HCT116 (cell line): ENCODE results near the gene PRIMA1.

Source experiments
- ATF3 ChIP-seq: IDR thresholded peaks from 2 replicates; pipeline ENCODE4 v1.6.1; 2012
- CEBPB ChIP-seq: IDR thresholded peaks from 2 replicates; pipeline ENCODE4 v1.6.1; 2012; ENCODE audit warnings: low read depth
- CTCF ChIP-seq, 3 experiments: fragments of 200-600 bp in 1 of 3; sonication (generic) in 1 of 3; IDR thresholded peaks in 2 of 3; conservative IDR thresholded peaks in 1 of 3; 2 replicates each; pipeline ENCODE4 v1.5.1; 2012 to 2017; ENCODE audit warnings: low read depth in 2 of 3, low read length in 2 of 3, antibody characterized with exemption in 1 of 3, borderline replicate concordance in 1 of 3, control low read depth in 1 of 3, mild to moderate bottlenecking in 1 of 3, mixed read lengths in 1 of 3, mixed run types in 1 of 3, moderate library complexity in 1 of 3; ENCODE audit not compliant: insufficient read depth in 1 of 3
- EZH2 ChIP-seq: fragments of 200-600 bp; sonication (generic); IDR thresholded peaks from 2 replicates; pipeline ENCODE4 v1.6.1; 2017; ENCODE audit warnings: antibody characterized with exemption, mixed run types
- EZH2phosphoT487 ChIP-seq: fragments of 200-600 bp; IDR thresholded peaks from 2 replicates; pipeline ENCODE4 v1.6.1; 2018; ENCODE audit warnings: antibody characterized with exemption, borderline replicate concordance
- JUND ChIP-seq: IDR thresholded peaks from 2 replicates; pipeline ENCODE4 v1.6.1; 2012
- POLR2A ChIP-seq: IDR thresholded peaks from 2 replicates; pipeline ENCODE4 v1.7.0; 2011; ENCODE audit warnings: borderline replicate concordance; ENCODE audit not compliant: insufficient read depth, insufficient read length; ENCODE audit errors: extremely low read depth
- RAD21 ChIP-seq: IDR thresholded peaks from 2 replicates; pipeline ENCODE4 v1.6.1; 2012; ENCODE audit warnings: low read depth, mild to moderate bottlenecking
- REST ChIP-seq: IDR thresholded peaks from 2 replicates; pipeline ENCODE4 v1.6.1; 2012; ENCODE audit warnings: low read depth
- SIN3A ChIP-seq: IDR thresholded peaks from 2 replicates; pipeline ENCODE4 v1.6.1; 2012; ENCODE audit warnings: low read depth
- TCF7L2 ChIP-seq: IDR thresholded peaks from 2 replicates; pipeline ENCODE4 v1.7.0; 2011; ENCODE audit warnings: borderline replicate concordance, inconsistent platforms; ENCODE audit not compliant: insufficient read depth, insufficient read length; ENCODE audit errors: extremely low read depth
- YY1 ChIP-seq: IDR thresholded peaks from 2 replicates; pipeline ENCODE4 v1.6.1; 2011; ENCODE audit warnings: low read length, low read depth, moderate library complexity, mild to moderate bottlenecking; ENCODE audit not compliant: insufficient replicate concordance; ENCODE audit errors: extremely low read depth
- ZFX ChIP-seq: fragments of 450-650 bp; IDR thresholded peaks from 2 replicates; pipeline ENCODE4 v1.6.1; 2017
- ZNF274 ChIP-seq: fragments of 200-500 bp; sonication (Bioruptor generic); IDR thresholded peaks from 2 replicates; pipeline ENCODE4 v1.6.1; 2014; ENCODE audit warnings: mild to moderate bottlenecking, low read depth, low read length, inconsistent platforms

GRCh38 chr14:93741556-93742230, 46.6 kb downstream of the PRIMA1 start:
- TF ChIP-seq CTCF (IDR thresholded peaks at IDR 0.05 in 2 of 3, conservative IDR thresholded peaks at IDR 0.05 in 1 of 3; ENCODE audit: borderline replicate concordance in 1 of 3, insufficient read depth in 1 of 3, low read depth in 2 of 3, low read length in 2 of 3) (no peak), RAD21 (no peak), REST (no peak), ZFX (no peak), EZH2 (no peak), POLR2A (no peak), CEBPB (no peak), SIN3A (no peak), YY1 (no peak), JUND (no peak), EZH2phosphoT487 (no peak), TCF7L2 (no peak), ZNF274 (no peak), ATF3 (no peak)
